NCI-H510A treated with DMSO at 0.1 percent for 48 hours (cell line): ENCODE data around the gene UBAP2.
A peak's percentile ranks its signal among the peaks of the same experiment; 100 is the strongest.

Source experiments
- DNase-seq: peaks from one replicate; lab custom pipeline; 2025; lab: John Stamatoyannopoulos, UW

UBAP2 gene

DNA sequence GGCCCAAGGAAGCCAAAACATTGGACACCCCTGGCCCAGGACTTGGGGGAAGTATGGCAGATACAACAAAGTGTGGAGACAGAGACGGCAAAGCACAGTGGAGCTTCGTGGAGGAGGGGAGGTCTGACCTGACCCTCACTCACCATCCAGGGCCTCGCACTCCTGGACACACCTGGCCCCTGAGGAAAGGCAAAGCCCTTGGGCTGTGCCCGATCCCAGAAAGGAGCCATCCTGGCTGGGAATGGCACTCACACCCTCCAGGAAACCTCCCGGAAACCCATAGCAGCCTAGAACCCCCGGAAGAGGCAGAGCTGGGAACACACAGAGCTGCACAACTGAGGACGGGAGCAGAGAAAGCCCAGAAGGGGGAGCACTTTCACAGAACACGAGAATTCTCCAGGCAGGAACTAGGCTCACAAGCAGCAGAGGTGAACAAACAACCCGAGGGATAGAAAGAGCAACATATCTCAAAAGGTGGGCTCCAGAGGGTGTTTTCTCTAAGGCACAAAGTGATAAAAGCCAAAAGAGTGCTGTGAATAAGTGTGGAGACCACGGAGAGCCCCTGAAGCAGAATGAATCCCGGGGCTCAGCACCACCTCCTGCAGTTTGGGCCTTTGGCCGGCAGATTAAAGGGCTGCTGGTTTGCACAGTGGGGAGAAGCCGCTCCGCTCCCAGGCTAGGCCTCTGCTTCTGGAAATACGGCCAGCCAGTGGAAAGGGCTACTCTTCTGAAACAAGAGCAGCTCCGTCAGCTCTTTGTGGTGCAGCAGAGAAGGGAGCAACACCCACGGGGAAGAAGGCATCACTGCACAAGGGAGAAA lies 123.5 kb downstream of the UBAP2 start:
- no peak for DNase-seq

DNA sequence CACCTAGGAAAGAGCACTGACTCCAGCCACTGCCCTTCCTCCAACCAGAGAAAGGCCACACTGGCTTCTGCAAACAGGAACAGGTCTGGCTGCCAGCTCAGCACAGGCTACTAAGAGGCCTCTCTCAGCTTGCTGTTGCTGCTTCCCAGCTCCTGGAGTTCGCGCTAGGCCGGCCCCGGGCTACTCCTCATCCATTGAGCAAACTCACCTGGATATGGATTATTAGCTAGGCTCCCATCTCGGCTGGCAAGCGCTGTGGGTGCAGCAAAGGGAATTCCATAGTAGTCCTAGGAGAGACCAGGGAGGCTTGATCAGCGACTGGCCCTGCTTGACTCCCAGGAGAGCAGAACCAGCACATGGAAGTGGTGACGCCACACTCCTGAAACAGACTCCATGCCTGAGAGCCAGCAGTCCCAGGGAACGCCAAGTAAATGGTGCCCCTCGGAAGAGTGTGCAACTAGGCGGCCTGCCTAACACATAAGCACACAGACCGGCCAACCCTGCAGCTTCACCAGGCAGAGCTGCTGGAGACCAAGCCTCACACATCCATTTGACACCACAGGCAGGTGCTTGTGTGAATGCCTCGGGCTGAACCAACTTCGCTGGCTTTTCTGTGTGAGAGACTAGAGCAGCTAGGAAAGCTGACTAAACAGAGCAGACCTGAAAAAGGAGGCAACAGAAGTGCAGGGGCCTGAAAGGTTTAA lies 124.5 kb downstream of the UBAP2 start:
- no peak for DNase-seq

DNA sequence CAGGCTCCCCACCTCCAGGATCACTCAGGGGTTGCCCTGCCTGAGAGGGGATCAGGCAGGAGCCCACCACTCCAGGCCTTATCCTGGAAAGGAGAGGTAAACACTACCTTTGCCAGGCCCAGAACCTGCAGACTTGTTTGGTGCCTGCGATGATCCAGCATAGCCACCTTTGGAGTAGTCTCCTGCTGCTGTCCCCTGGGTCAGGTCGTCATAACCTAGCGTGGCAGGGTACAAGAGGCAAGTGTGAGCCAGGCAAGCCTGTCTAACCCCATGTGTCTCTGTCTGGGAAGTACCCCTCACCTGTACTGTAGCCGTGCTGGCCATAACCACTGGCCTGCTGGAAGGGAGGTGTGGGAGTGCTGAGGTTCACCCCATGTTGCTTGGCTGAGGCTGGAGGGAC lies 125.6 kb downstream of the UBAP2 start:
- DNase-seq: no peak

DNA sequence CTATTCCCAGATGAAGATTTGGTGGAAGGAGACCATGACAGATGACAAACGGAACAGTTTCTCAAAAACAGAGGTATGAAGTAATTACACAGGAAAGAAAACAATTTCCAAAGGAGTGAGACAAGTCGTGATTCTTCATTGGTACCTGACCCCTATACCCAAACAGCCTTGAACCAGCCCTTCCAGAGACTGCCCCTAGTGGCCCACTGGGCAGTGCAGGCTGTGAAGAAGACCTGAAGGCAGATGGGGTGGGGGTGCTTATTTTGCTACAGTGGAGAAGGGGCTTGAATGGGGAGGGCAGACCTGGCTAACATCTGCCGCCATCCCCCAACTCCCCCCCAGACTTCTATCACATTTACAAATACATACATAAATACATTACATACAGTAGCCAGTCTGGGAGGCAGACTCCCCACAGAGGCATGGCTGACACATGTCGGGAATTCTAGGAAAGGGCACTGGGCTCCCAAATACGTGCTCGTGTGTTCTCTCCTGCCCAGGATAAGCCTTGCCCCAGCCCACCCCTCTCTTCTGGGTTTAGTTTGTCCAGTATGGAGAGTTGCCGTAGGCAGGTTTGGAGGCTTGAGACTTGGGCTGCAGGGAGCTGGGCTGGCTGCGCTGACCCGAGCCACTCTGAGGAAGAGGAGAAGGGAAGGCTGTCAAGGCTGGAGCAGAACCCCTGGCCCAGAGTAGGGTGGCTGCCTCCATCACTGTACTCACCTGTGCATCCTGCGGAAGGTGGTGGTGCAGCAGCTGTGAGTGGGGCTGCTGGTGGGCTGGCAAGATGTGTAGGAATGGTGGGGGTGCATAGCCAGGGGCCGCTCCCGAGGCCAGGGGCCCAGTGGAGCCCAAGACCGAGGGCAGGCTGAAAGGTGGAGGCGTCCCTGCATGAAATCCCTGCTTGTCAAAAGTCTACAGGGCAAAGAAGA lies 126.5 kb downstream of the UBAP2 start:
- peak; percentile 2 for DNase-seq

DNA sequence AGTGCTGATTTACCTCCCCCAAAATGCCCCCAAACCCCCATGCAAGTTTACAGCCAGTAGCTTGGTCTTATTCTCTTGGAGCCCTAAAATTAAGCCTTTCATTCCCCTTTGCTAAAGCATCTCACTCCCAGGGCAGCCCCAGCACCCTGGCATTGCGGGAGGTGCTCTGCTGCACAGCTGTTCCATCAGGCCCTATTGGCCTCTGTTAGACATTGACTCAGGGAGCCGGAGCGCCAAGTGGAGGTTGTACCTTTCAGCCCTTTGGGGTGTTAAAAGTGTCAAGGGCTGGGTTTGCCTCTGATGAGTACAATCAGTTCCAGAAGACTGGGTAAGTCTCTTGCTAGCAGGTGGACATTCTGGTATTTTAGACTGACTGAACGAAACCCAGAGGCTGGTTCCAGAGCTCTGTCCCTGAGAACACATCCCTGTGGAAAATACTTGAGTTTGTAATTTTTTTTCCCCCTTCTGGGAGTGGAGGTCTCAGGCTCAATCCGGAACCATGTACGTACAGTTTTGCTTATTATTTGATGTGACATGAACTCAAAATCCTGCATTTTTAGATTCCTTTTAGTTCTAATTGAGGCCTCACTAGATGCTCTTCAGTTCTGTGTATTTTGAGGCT lies 129.3 kb downstream of the UBAP2 start:
- no peak for DNase-seq

DNA sequence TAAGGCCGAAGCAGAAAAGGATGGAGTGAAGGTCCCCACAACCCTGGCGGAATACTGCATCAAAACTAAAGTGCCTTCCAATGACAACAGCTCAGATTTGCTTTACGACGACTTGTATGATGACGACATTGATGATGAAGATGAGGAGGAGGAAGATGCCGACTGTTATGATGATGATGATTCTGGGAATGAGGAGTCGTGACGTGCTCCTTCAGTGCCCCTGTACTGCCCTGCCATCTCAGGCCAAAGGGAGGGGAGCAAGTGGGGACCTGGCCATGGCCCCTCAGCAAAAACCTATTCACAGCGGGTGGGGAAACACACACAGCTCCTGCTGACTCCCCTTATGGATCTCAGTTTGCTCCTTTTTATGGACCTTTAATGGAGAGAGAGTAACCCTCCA lies 131.7 kb downstream of the UBAP2 start:
- no peak for DNase-seq

DNA sequence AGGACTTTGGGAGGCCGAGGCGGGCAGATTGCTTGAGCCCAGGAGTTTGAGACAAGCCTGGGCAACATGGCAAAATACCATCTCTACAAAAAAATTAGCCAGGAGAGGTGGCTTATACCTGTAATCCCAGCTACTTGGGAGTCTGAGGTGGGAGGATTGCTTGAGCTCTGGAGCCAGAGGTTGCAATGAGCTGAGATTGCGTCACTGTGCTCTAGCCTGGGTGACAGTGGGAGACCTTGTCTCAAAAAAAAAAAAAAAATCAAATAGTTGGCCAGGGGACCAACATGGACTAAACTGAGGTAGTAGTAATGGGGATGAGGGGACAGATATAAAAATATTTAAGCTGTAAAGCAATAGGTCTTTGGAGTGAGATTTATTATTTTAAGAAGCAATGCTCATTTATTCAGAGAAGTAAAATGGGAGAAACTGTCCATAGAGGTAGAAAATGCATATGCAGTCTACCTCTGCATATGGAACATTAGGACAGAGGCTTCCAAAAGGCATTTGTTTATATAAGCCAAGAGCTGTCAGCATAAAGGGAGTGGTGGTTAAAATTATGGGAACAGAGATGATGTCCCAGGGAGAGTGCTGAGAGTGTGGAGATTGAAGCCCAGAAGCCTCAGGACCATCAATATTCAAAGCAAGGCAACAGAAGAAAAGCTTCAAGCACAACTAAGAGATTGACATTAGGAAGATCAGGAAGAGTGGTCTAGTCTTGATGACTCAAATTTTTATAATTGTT lies 133.6 kb downstream of the UBAP2 start:
- no peak for DNase-seq

DNA sequence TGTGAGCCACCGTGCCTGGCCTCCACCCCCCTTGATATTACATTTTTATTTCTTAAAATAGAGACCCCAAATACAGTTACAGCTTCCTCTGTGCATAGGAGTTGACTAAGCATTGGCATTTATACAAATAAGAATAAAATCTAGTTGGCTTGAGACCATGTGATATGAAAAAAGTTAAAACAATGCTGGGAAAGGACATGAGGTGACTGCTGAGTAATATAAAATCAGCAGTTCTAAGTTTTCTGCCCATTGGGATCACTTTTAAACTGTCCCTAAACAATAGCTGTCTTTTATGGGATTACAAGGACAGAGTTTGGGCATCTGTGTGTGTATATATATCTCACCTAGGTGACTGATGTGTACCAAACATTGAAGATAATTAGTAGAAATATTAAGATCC lies 135.1 kb downstream of the UBAP2 start:
- no peak for DNase-seq

DNA sequence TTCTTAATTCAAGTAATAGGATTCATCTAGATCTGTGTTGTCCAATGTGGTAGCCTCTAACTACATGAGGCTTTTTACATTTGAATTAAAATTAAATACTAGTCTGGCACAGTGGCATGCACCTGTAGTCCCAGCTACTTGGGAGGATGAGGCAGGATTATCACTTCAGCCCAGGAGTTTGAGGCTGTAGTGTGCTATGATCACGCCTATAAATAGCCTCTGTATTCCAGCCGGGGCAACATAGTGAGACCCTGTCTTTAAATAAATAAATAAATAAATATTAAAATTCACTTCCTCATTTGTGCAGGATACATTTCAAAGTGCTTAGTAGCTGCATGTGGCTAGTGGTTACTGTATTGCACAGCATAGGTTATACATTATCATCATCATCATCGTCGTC lies 139.9 kb downstream of the UBAP2 start:
- no peak for DNase-seq

DNA sequence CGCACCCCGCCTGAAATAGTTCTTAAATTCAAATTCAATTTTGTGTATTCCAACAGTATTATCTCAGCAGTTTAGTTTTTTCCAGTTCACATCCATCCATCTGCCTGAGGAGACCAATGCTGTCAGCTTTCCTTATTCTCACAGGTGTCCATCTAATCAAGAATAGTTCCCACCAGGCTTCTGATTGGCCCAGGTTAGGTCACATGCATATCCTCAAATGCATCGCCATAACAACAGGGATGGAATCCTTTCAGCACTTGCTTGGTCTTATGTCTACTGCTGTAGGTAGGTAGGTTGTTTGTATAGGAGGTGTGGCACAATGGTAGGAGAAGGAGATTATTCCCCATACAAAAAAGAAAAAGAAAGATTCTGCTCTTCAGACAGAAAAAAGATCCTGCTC lies 140.6 kb downstream of the UBAP2 start:
- no peak for DNase-seq

DNA sequence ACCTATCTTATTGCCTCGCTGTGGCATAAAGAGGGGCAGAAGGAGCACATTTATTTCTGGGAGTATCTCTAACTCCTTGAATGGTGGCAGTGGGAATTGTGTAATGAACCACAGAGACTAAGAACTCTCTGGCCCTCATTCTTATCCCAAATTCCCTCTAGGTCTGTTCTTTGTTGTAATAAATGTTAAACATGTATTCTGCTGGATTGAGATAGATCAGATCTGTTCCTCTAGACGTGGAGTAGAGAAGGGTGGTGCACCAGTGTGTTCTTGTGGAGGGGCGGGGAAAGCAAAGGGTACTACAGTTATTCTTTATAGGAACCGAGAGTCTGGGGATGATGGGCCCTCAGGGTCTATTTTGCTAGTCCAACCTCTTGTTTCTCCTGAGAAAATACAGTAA lies 141.3 kb downstream of the UBAP2 start:
- DNase-seq: no peak

DNA sequence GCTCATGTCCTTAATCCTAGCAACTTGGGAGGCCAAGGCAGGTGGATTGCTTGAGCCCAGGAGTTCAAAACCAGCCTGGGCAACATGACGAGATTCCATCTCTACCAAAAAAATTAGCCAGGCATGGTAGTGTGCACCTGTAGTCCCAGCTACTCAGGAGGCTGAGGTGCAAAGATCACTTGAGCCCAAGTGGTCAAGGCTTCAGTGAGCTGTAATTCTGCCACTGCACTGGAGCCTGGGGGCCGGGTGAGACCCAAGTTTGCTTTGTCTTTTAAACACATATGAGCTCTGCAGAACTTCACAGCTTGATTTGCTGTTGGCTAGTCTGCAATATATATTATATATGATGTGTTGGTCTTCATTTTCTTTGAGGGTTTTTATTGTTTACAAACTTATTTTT lies 141.9 kb downstream of the UBAP2 start:
- no peak for DNase-seq

DNA sequence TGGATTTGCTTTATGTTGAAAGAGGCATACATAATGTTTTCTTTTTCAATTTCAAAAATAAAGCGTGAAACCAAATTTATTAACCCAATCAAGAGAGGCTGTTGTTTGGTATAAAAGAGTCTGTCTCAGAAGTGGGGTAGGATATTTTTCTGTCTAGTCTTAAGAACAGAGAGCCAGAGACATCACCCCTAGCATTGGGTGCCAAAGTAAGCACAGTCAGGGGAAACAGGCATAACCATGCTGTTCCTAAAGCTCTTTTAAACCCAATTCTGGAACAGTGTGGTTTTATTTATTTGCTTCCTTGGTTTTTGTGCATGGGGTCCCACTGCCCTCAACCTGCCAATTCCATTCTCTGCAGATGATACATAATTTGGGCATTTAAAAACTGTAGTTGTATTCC lies 143.6 kb downstream of the UBAP2 start:
- DNase-seq: no peak

DNA sequence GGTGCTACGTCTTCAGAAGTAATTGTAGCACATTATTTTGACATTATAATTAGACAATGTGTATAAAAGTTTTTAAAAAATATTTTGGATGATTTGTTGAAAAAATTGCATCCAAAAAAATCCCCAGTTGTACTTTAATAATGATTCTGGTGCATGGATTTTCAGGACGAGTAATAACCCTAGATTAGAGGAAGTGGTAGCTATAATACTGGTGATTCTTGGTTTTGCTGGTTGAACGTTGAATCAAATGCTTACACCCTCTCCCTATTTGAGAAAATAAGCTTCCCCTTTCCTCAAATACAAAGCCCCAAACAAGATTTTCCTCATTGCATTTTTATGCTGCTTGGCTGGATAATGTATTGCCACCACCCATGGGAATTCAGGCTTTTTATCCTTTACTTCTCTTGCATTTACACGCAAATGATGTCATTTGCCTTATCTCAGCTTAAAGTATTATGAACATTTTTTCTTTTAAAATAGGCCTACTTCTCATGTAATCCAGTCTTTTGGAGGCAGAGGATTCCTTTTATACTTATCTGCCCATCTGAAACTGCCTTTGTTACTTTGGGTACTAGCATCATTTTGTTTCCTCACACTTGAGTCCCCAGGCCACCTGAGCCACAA lies 145.4 kb downstream of the UBAP2 start:
- DNase-seq: no peak

DNA sequence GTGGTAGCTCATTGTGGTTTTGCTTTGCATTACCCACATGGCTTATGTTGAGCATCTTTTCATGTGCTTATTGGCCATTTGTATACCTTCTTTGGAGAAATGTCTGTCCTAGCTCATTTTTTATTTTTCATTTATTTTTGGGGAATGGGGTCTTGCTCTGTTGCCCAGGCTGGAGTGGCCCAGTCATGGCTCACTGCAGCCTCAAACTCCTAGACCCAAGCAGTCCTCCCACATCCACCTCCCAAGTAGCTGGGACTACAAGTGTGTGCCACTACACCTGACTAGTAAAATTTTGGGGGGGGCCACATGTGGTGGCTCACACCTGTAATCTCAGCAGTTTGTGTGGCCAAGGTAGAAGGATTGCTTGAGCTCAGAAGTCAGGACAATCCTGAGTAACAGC lies 154.4 kb downstream of the UBAP2 start:
- DNase-seq: no peak

DNA sequence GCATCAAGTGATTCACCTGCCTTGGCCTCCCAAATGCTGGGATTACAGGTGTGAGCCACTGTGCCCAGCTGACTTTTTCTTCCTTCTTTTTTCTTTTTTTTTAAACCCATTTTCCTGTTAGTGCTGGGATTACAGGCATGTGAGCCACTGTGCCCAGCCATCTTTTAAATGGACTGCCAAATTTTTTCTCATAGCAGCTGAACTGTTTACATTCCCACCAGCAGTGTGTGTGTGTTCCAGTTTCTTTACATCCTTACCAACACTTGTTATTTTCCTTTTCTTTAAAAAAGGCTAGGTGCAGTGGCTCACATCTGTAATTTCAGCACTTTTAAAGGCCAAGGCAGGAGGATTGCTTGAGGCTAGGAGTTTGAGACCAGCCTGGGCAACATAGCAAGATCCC lies 154.8 kb downstream of the UBAP2 start:
- no peak for DNase-seq

DNA sequence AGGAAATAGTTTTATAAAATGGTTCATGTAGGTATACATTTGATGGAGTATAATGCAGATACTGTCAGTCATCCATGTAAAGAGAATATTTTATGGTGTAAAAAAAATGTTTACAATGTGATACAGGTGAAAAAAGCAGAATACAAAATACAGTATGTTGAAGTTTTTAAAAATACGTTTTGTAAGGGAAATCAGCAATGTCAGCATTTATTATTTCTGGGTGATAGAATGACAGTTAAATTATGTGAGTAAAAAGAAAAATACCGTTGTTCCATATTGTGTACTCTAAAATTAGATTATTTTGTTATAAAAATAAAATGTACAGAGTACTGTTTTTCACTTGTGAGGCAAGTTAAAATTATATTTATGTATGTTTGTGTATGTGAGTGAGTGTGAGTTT lies 162.7 kb downstream of the UBAP2 start:
- DNase-seq: no peak

DNA sequence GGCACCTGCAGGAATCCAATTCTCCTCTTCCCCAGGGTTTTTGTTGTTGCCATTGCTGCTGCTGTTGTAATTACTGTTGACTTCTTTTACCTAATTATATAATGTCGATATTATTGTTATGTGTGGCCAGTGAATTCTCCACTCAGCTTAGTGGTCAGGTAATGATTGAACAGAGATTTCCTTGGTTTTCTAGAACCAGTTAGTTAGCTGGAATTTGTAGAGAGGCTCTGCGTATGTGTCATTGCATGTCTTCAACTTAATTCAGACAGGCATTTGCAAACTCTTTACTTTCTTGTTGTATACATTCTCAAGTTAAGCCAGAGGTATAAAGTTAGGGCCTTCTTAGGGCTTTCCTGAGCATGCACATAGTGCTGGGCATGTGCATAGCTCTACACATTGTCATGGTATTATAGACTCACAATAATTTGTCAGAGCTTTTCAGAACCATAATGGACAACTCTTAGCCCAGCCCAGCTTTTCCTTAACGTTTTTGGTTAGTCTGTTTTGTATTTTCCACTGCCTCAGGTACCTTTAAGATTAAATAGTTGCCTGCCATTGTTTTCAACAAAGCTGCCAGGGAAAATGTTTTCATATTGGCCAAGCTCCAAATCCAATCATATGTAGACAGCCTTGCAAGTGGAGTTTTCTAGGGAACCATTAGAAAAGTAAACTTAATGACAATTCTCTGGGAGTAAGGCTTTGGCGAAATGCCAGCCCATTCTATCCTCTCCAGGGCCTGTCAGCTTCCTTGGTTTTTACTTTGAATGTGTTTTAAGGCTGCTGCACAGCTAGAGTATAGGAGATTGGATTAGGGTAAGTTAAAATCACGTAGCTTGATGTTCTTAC lies 163.6 kb downstream of the UBAP2 start:
- DNase-seq: peak; percentile 50

DNA sequence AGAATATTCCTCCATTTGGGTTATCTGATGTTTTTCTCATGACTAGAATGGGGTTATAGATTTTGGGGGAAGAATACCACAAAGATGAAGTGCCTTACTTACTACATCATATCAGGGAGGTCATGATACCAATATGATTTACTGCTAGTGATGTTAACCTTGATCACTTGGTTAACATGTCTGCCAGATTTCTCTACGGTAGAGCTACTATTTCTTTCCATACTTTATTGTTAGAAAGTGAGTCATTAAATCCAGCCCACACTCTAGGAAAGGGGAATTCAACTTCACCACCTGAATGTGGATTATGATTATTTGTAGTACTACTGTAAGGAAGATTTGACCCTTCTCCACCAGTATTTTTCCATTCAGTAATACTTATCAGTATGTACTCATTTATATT lies 167.1 kb downstream of the UBAP2 start:
- DNase-seq: no peak
